NCI-H1930 (cell line): ENCODE data around the gene DCAF8L2.
"Not testable (repeated sequence)": the region's sequence is repeated elsewhere in the genome, so short reads cannot be mapped to it uniquely, and the experiment has no call there.

Experiments
- DNase-seq, 2 experiments: peaks; one replicate each; lab custom pipeline; 2025; lab: John Stamatoyannopoulos, UW

DCAF8L2 gene

DNA sequence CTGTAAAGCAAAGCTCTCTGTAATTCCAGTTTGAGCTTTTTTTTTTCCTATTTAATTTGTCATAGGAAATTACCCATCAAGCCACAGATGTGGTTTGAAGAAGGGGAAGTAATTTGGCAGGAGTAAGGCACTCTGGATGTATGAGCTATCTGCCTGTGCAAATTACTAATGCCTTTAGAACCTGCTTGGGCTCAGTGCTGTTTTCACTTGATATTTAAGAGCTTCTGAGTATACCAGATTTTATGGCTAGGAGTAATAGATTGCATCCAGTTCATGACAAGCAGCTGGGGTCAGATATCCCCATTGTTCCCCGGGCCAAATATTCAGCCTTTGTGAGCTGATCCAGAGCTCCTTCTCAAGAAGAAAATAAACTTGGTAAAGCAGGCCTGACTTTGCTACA lies 89.1 kb downstream of the DCAF8L2 start:
- DNase-seq = no peak

DNA sequence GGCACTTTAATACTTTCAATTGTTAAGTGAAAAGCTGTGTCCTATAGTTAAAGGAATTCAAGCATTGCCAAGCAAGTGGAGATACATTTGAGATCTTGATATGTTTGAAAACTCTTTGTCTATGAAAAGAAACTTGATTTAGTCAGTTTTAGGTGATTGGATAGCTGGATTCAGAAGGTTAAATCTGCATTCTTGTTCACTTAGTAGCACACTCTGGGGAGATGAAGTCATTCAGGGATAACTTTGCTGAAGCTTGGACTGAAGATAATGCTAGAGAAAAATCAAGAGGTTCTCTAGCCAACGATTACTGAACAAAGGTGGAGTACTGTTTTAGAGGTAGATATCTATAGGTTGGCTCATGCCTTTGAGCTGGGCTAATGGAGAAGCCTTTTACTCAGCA lies 90.6 kb downstream of the DCAF8L2 start:
- DNase-seq = no peak

- DNase-seq = peak in 1 of 2 experiments; percentile 3
Observed at GRCh38 chrX:27683566-27684208, 93.5 kb downstream of the DCAF8L2 start.

DNA sequence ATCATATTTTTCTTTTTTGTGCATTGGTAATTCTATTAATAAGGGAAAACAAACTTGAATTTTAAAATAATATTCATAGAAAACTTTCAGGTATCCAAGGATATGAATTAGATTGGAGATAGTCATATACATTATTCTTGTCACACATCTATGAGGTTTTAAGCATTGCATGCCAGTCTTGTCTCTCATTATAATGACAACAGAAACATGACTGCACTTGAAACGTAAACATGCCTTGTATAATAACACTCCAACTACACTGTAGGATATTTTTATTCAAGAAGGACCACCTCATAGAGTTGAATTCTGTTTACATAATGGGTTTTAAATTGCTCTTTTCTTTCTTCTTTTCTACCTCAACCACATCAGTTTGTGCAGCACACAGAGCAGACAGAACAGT lies 104.5 kb downstream of the DCAF8L2 start:
- no peak for DNase-seq

DNA sequence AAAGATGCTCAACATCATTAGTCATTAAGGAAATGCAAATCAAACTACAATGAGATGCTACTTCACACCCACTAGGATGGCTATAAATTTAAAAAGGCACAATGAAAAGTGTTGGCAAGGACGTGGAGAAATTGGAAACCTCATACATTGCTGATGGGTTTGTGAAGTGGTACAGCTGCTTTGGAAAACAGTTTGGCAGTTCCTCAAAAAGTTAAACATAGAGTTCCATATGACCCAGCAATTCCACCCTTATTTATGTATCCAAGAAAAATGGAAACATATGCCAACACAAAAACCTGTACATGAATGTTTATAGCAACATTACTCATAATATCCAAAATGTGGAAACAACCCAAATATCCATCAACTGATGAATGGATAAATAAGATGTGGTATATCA lies 116.4 kb downstream of the DCAF8L2 start:
- DNase-seq = no peak

GRCh38 chrX:27715610-27716009 lies 125.5 kb downstream of the DCAF8L2 start:
- DNase-seq = no peak

GRCh38 chrX:27728291-27728690 lies 138.1 kb downstream of the DCAF8L2 start:
- DNase-seq = no peak

DNA sequence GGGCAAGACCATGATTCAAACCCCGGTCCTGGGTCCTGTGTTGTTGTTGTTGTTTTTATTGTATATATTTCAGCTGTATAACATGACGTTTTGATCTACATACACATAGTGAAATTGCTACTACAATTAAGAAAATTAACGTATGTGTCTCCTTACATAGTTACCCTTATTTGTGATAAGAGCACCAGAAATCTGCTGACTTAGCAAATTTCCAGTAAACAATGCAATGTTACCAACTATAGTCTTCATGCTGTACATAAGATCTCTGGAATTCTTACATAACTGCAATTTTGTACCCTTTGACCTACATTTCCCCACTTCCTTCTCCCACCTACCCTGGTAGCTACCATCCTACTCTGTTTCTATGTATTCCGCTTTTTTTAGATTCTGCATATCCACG lies 141.8 kb downstream of the DCAF8L2 start:
- no peak for DNase-seq

- DNase-seq = no peak
Observed at GRCh38 chrX:27735914-27736313, 145.8 kb downstream of the DCAF8L2 start.

GRCh38 chrX:27740933-27741332 lies 150.8 kb downstream of the DCAF8L2 start:
- no peak for DNase-seq

GRCh38 chrX:27743521-27743920 lies 153.4 kb downstream of the DCAF8L2 start:
- DNase-seq = not testable (repeated sequence)

- no peak for DNase-seq
Observed at GRCh38 chrX:27746516-27746915, 156.4 kb downstream of the DCAF8L2 start.

GRCh38 chrX:27750298-27750697 lies 160.2 kb downstream of the DCAF8L2 start:
- DNase-seq = not testable (repeated sequence)

- no peak for DNase-seq
Observed at GRCh38 chrX:27751976-27752375, 161.8 kb downstream of the DCAF8L2 start.

DNA sequence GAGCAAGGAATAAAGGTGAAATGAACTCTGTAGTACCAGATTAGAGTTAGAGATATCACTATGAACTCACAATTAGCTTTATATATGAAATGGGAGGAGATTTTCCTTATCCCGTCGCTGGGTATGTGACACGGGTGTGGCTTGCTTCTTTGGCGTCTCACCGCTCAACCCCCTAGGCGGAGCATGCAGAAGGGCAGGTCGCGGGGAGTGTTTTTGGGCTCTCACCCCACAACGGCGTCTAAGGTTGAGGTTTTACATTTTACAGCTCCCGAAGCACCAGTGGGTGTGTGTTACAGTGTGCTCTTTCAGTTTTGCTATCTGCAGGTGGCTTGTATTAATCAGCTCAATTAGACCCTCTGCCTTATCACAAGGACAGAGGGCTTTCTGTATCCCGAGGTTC lies 175.6 kb downstream of the DCAF8L2 start:
- no peak for DNase-seq

- no peak for DNase-seq
Observed at GRCh38 chrX:27767387-27767786, 177.2 kb downstream of the DCAF8L2 start.

DNA sequence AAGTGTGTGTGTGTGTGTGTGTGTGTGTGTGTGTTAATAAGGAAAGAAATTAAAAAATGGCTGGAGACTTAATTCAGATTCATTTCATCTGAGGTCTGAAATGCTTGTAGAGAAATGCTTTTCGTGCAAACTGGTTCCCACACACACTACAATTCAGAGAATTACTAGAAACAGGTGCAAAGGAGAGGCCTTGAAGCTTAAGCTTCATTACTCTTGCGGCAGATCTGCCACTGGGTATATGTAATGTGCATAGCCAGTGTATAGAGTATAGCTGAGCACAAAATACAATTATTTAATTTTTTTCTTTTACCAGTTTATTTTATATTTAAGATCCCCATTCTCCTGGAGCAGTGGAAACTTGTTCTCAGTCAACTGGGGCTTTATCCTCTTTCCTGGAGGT lies 185.8 kb downstream of the DCAF8L2 start:
- no peak for DNase-seq

DNA sequence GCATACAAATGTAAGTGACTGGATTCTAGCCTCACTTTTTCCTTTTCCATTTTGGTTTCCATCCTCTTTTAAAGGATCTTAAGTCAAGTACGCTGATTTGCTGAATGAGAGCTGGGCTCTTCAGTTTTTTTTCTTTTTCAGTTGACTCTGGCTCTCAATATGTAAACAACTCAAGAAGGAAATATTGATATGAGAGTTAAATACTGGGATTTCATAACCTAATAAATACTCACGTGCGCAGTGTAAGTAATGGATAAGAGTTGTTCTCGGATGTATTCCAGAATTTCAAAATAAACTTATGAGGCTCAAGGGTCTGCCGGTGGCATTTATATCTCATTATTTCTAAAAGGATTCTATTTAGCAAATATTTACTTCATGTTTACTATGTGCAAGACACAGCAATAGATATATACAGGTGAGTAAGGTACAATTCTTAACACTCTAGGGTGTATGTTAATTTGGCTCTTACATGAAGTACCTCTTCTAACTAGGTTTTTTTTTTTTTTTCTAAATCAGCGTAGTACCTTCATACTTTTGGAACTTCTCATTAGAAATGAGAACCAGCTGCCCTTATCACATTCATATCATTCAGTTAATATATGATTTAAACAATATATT lies 206.6 kb downstream of the DCAF8L2 start:
- DNase-seq = no peak

- DNase-seq = no peak
Observed at GRCh38 chrX:27797575-27797974, 207.4 kb downstream of the DCAF8L2 start.
